Effector memory CD8-positive, alpha-beta T cell (primary cell): ENCODE data around the gene ARID1B.
"Not testable (repeated sequence)": the region's sequence is repeated elsewhere in the genome, so short reads cannot be mapped to it uniquely, and the experiment has no call there.

Source experiments
- ATAC-seq: fragments of 150-1000 bp; cut with Tn5 transposase; replicated peaks from 2 replicates; pipeline ENCODE4 v1.10.0; 2021; ENCODE audit warnings: mild to moderate bottlenecking, moderate library complexity
- DNase-seq, 3 experiments: peaks; one replicate each; pipeline ENCODE4 v3.0.0; 2021
- H3K27ac Mint-ChIP-seq, 2 donors: one replicate each; pipeline ENCODE4 v1.8.0; 2022; ENCODE audit warnings: mild to moderate bottlenecking in 2 of 2, mixed read lengths in 2 of 2, moderate library complexity in 2 of 2
- H3K27me3 Mint-ChIP-seq, 2 donors: one replicate each; pipeline ENCODE4 v1.8.0; 2022; ENCODE audit warnings: mixed read lengths in 2 of 2
- H3K36me3 Mint-ChIP-seq: one replicate; pipeline ENCODE4 v1.8.0; 2022; ENCODE audit warnings: mild to moderate bottlenecking, moderate library complexity, mixed read lengths; ENCODE audit not compliant: insufficient read depth
- H3K4me1 Mint-ChIP-seq, 2 donors: one replicate each; pipeline ENCODE4 v1.8.0; 2022; ENCODE audit warnings: low read depth in 2 of 2, mixed read lengths in 2 of 2
- H3K4me3 Mint-ChIP-seq, 2 donors: one replicate each; pipeline ENCODE4 v1.8.0; 2022; ENCODE audit warnings: mild to moderate bottlenecking in 2 of 2, mixed read lengths in 2 of 2, moderate library complexity in 2 of 2
- H3K9me3 Mint-ChIP-seq, 2 donors: one replicate each; pipeline ENCODE4 v1.8.0; 2022; ENCODE audit warnings: mixed read lengths in 2 of 2

The ARID1B gene

GRCh38 chr6:157143171-157143889 is 366.2 kb downstream of the ARID1B start:
- DNase-seq (peak; percentile 44 to 60 (median 51)), ATAC-seq (peak; percentile 94)
- Mint-ChIP-seq H3K9me3 (no peaks in the 10 kb centered on the region), H3K27me3 (no peaks in the 10 kb centered on the region), H3K4me1 (peaks cover 35 to 47% of the 10 kb centered on the region in 2 donors), H3K27ac (peak overlapping the region; percentile 83 to 90), H3K36me3 (peaks cover 20% of the 10 kb centered on the region), H3K4me3 (peak overlapping the region; percentile 8 to 15)

- Mint-ChIP-seq H3K27me3 (no peaks in the 10 kb centered on the region), H3K27ac (peak overlapping the region; percentile 83 to 90), H3K9me3 (no peaks in the 10 kb centered on the region), H3K4me3 (no peak overlapping the region), H3K4me1 (peaks cover 35 to 47% of the 10 kb centered on the region in 2 donors), H3K36me3 (peaks cover 22% of the 10 kb centered on the region)
- DNase-seq (no peak), ATAC-seq (no peak)
Observed at GRCh38 chr6:157143890-157144798, 367.0 kb downstream of the ARID1B start.

GRCh38 chr6:157144859-157145568 is 367.8 kb downstream of the ARID1B start:
- H3K27ac Mint-ChIP-seq = peak overlapping the region in 1 of 2 donors; percentile 90
- no peaks in the 10 kb centered on the region for H3K27me3 Mint-ChIP-seq
- ATAC-seq (no peak), DNase-seq (no peak)
- H3K4me3 Mint-ChIP-seq = no peak overlapping the region
- H3K9me3 Mint-ChIP-seq = no peaks in the 10 kb centered on the region
- H3K36me3 Mint-ChIP-seq = peaks cover 29% of the 10 kb centered on the region
- peaks cover 35 to 47% of the 10 kb centered on the region in 2 donors for H3K4me1 Mint-ChIP-seq

GRCh38 chr6:157145656-157146285 is 368.6 kb downstream of the ARID1B start:
- H3K27ac Mint-ChIP-seq = peak overlapping the region; percentile 85 to 87
- H3K27me3 Mint-ChIP-seq = no peaks in the 10 kb centered on the region
- H3K4me3 Mint-ChIP-seq = peak overlapping the region in 1 of 2 donors; percentile 6
- DNase-seq (no peak), ATAC-seq (no peak)
- peaks cover 35 to 47% of the 10 kb centered on the region in 2 donors for H3K4me1 Mint-ChIP-seq
- H3K9me3 Mint-ChIP-seq = no peaks in the 10 kb centered on the region
- peaks cover 27% of the 10 kb centered on the region for H3K36me3 Mint-ChIP-seq

- Mint-ChIP-seq H3K36me3 (peaks cover 34% of the 10 kb centered on the region), H3K4me1 (peaks cover 33 to 42% of the 10 kb centered on the region in 2 donors), H3K4me3 (peak overlapping the region; percentile 59 to 67), H3K27ac (peak overlapping the region; percentile 85 to 87)
- not testable (repeated sequence) for H3K9me3 Mint-ChIP-seq, H3K27me3 Mint-ChIP-seq
- DNase-seq (peak in 2 of 3 experiments; percentile 19 to 24), ATAC-seq (peak; percentile 70)
Observed at GRCh38 chr6:157147054-157148026, 370.2 kb downstream of the ARID1B start.

- no peaks in the 10 kb centered on the region for H3K9me3 Mint-ChIP-seq
Observed at GRCh38 chr6:157148391-157149323, 371.5 kb downstream of the ARID1B start.

GRCh38 chr6:157150076-157150475 is 372.9 kb downstream of the ARID1B start:
- DNase-seq (no peak), ATAC-seq (no peak)
- Mint-ChIP-seq H3K9me3 (no peaks in the 10 kb centered on the region), H3K4me1 (peaks cover 17 to 32% of the 10 kb centered on the region in 2 donors), H3K4me3 (no peak overlapping the region), H3K27me3 (no peaks in the 10 kb centered on the region), H3K27ac (no peak overlapping the region), H3K36me3 (peaks cover 40% of the 10 kb centered on the region)

More at GRCh38 chr6:157148391-157149323, 371.5 kb downstream of the ARID1B start:
- no peak for DNase-seq
- Mint-ChIP-seq H3K4me1 (peaks cover 22 to 35% of the 10 kb centered on the region in 2 donors), H3K27me3 (no peaks in the 10 kb centered on the region), H3K27ac (peak overlapping the region in 1 of 2 donors; percentile 87), H3K4me3 (peak overlapping the region in 1 of 2 donors; percentile 59), H3K36me3 (peaks cover 34% of the 10 kb centered on the region)
- no peak for ATAC-seq

- Mint-ChIP-seq H3K4me1 (peaks cover 9 to 25% of the 10 kb centered on the region in 2 donors), H3K9me3 (no peaks in the 10 kb centered on the region), H3K4me3 (no peak overlapping the region), H3K36me3 (peaks cover 35% of the 10 kb centered on the region), H3K27me3 (no peaks in the 10 kb centered on the region), H3K27ac (no peak overlapping the region)
- ATAC-seq (no peak), DNase-seq (no peak)
Observed at GRCh38 chr6:157151029-157151428, 373.9 kb downstream of the ARID1B start.

- Mint-ChIP-seq H3K4me1 (peaks cover 0 to 15% of the 10 kb centered on the region in 2 donors), H3K27ac (peak overlapping the region in 1 of 2 donors; percentile 60), H3K36me3 (peaks cover 34% of the 10 kb centered on the region)
Observed at GRCh38 chr6:157151989-157152388, 374.8 kb downstream of the ARID1B start.

GRCh38 chr6:157152556-157152955 is 375.4 kb downstream of the ARID1B start:
- DNase-seq (no peak), ATAC-seq (no peak)
- H3K4me3 Mint-ChIP-seq = no peak overlapping the region
- peak overlapping the region in 1 of 2 donors; percentile 33 for H3K27ac Mint-ChIP-seq
- H3K27me3 Mint-ChIP-seq = no peaks in the 10 kb centered on the region
- peaks cover 38% of the 10 kb centered on the region for H3K36me3 Mint-ChIP-seq
- H3K4me1 Mint-ChIP-seq = peaks cover 0 to 14% of the 10 kb centered on the region in 2 donors
- no peaks in the 10 kb centered on the region for H3K9me3 Mint-ChIP-seq

More at GRCh38 chr6:157151989-157152388, 374.8 kb downstream of the ARID1B start:
- Mint-ChIP-seq H3K27me3 (no peaks in the 10 kb centered on the region), H3K9me3 (no peaks in the 10 kb centered on the region), H3K4me3 (no peak overlapping the region)
- ATAC-seq = no peak
- DNase-seq = no peak

GRCh38 chr6:157155804-157156203 is 378.6 kb downstream of the ARID1B start:
- no peaks in the 10 kb centered on the region for H3K9me3 Mint-ChIP-seq
- ATAC-seq (no peak), DNase-seq (no peak)
- H3K36me3 Mint-ChIP-seq = peaks cover 24% of the 10 kb centered on the region
- no peak overlapping the region for H3K4me3 Mint-ChIP-seq
- no peaks in the 10 kb centered on the region for H3K27me3 Mint-ChIP-seq
- H3K27ac Mint-ChIP-seq = no peak overlapping the region
- peaks cover 3 to 12% of the 10 kb centered on the region in 2 donors for H3K4me1 Mint-ChIP-seq
